D721Med (cell line): Measurements from ENCODE around the gene ZNF343.

Experiments
- DNase-seq: peaks from one replicate; pipeline ENCODE4 v3.0.0; 2011; ENCODE audit warnings: low spot score; ENCODE audit not compliant: insufficient read length
- FAIRE-seq: peaks from 2 replicates; lab custom pipeline; 2011; peaks lifted over from hg19 to GRCh38; lab: Jason Lieb, UNC
- TF ChIP-seq, protein P1 (sequence below): IDR thresholded peaks from 2 replicates; pipeline ENCODE4 v1.5.1; 2012; ENCODE audit warnings: mild to moderate bottlenecking, control low read depth; ENCODE audit not compliant: insufficient read depth; ENCODE audit errors: missing control alignments

Gene ZNF343

DNA sequence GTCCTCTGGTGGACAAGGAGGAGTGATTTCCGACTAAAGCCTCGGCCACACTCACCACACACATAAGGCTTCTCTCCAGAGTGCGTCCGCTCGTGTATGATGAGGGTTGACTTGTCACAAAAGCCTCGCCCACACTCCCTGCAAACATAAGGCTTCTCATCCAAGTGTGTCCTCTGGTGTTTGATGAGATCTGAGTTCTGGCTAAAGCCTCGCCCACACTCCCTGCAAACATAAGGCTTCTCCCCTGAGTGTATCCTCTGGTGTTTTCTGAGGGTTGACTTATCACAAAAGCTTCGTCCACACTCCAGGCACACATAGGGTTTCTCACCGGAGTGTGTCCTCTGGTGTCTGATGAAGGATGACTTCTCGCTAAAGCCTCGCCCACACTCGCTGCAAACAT lies 25.2 kb downstream of the ZNF343 start:
- DNase-seq, result no peak
- TF ChIP-seq, protein P1, sequence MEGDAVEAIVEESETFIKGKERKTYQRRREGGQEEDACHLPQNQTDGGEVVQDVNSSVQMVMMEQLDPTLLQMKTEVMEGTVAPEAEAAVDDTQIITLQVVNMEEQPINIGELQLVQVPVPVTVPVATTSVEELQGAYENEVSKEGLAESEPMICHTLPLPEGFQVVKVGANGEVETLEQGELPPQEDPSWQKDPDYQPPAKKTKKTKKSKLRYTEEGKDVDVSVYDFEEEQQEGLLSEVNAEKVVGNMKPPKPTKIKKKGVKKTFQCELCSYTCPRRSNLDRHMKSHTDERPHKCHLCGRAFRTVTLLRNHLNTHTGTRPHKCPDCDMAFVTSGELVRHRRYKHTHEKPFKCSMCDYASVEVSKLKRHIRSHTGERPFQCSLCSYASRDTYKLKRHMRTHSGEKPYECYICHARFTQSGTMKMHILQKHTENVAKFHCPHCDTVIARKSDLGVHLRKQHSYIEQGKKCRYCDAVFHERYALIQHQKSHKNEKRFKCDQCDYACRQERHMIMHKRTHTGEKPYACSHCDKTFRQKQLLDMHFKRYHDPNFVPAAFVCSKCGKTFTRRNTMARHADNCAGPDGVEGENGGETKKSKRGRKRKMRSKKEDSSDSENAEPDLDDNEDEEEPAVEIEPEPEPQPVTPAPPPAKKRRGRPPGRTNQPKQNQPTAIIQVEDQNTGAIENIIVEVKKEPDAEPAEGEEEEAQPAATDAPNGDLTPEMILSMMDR, result no peak
- FAIRE-seq, result no peak

DNA sequence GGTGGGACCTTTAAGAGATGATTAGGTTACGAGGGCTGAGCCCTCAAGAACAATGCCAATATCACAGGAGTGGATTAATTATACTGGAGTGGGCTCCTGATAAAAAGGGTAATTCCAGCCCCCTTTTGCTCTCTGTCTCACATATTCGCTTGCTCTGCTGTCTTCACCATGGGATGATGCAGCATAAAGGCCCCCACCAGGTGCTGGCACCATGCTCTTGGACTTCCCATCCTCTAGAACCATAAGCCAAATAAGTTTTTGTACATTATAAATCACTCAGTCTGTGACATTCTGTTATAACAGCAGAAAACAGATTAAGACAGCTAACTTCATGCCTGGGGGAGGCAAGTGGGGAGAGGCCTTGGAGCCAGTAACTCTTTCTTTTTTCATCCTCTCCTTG lies 28.3 kb downstream of the ZNF343 start:
- TF ChIP-seq, protein P1, result no peak
- DNase-seq, result no peak
- no peak for FAIRE-seq

DNA sequence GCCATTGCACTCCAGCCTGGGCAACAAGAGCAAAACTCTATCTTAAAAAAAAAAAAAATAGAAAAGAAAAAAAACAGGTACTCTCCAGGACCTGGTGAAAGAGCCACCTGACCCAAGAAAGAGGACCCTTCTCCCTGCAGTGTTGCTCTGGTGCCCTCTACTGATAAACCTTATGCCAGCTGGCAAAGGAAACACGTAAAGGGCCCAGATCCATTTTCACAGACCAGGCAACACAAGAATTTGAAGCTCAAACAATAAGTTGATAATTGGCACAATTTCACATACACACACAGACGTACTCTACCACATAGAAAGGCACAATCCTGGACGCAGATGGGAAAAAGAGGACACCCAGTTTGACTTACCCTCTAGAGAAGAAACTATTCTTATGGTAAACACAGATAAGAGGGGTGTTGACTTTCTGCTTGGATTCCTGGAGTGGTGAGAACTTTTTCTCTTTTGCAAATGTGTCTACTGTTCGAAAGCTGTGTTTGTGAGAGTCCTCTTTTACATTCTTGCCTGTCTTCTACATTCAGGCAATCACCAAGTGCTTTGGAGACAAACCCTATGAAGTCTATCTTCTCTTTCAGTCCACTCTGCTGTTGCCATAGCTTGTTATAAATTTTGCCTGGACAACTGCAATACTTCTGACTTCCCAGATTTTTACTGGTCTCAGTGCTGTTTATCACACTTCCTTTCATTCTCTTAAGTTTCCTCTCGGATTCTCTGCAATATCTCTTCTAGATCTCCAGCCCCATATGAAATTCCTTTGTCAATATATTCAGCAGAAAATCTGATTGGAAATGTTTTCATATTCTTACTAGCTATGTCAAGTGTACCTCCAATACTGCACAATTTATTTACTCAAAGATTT lies 31.7 kb downstream of the ZNF343 start:
- no peak for DNase-seq
- TF ChIP-seq, protein P1, result peak; percentile 15
- FAIRE-seq, result no peak

DNA sequence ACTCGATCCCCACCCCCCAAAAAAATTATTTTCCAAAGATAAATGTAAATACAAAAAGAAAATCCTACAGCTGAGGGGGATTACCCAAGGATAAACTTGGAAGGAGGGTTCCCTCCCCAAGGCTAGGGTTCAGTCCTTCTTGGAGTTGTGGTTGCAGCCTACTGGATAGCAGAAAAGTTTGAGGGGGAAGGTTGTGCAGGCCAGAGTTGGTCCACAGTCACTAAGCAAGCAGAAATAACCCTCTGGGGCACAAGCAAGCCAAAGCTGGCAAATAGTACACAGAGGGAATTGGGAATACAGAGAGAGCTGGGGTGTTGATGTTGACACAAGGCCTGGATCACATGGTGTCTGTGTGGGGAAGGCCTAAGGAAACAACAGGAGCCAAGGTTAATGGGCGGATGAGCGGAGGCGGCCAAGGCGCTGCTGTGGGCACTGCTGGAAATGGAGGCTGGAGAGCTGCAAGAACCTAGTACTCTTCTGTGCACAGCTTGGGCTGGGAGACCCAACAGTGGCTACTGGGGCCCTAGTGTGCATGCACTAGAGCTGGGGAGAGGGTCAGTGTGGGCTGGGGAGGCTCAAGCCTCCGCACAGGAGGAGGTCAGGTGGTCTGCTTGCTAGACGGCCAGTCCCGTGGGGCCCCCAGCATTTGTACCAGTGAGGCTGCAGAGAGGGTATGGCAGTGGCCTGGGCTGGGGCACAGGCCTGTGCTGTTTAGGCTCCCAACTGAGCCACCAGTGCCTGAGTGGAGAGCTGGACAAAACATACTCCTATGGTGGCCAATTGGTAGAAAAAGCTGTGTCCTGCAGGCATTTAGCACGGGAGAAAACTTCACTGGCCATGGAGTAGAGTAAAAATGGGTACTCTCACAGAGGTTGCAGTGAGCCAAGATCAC lies 32.6 kb downstream of the ZNF343 start:
- no peak for FAIRE-seq

DNA sequence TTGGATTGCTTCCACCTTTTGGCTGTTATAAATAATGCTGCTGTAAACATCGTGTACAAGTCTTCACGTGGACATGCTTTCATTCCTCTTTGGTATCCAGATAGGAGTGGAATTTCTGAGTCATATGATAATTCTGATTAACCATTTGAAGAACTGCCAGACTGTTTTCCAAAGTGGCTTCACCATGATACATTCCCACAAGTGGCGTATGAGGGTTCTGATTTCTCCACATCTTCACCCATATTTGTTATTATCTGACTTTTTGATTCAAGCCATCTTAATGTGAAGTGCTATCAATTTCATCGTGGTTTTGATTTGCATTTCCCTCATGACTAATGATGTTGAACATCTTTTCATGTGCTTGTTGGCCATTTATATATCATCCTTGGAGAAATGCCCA lies 35.2 kb downstream of the ZNF343 start:
- TF ChIP-seq, protein P1, result no peak
- FAIRE-seq, result no peak
- DNase-seq, result no peak

More for the DNA sequence above, 32.6 kb downstream of the ZNF343 start:
- DNase-seq, result no peak
- TF ChIP-seq, protein P1, result no peak

DNA sequence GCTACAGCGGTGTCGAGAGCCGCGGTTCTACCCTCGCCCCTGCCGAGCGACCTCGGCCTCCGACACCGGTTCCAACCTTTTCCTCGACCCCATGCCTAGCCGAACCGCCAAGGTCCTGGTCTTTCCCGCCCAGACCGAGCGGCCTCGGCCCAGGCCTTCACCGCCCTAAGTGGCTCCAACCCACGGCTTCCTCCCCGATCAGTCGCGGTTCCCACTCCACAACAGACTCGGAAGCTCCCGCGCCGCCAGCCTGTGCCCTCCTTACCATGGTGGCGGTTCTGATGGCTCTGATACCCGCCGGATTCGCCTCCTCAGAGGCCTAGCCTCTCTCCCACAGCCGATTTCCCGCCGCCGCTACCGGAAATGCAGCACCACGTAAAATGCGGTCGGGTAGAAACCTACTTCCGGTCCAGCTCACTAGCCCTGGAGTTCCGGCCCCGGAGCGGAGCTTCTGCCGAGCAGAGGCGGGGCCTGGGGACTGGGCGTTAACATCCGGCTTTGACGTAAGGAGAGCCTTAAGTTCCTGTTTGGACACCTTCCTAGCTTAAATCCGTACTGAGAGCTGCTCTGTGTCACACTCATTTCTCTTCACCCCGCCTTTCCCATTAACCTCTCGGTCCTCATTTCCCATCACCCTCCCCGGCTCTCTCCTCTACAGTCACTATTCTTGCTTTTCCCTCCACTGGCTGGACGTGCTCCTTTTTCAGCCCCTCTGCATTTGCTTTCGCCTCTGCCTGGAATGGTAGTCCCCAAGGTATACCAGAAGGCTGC lies 38.1 kb downstream of the ZNF343 start, which contains the start of gene SNRPB:
Gene SNRPB, minus strand, starts transcription at position 367 of the 771 bp plus-strand sequence. Its CDS starts 99 bp downstream, at position 268.
- TF ChIP-seq, protein P1, result no peak
- FAIRE-seq (no peak), DNase-seq (peak; percentile 71)
